A673 (cell line): ENCODE measurements around the gene STPG4. TPM values are rescaled to one million over a fixed set of nuclear protein-coding genes. Genes with fewer than 3 reads are reported as not detected.
A peak's percentile ranks its signal among the peaks of the same experiment; 100 is the strongest.
"Not testable (repeated sequence)": the region's sequence is repeated elsewhere in the genome, so short reads cannot be mapped to it uniquely, and the experiment has no call there.

Source experiments
- BruUV-seq: library from RNA; stranded (reverse); fragments of 400-500 nt; replicated peaks from 2 replicates; lab custom pipeline; 2021; lab: Mats Ljungman, UMichigan
- CTCF ChIA-PET: fragments of 300-600 bp; sonication (Branson Sonifier 250); formaldehyde crosslinking; loops from one replicate; lab custom pipeline; 2022; ENCODE audit warnings: antibody characterized with exemption; lab: Charles Lee
- POLR2A ChIA-PET: fragments of 300-600 bp; sonication (Branson Sonifier 250); formaldehyde crosslinking; loops from one replicate; lab custom pipeline; 2022; ENCODE audit warnings: antibody characterized with exemption; ENCODE audit not compliant: low non-redundant PET; lab: Charles Lee
- DNase-seq: peaks from one replicate; pipeline ENCODE4 v3.0.0-alpha.2; 2015; ENCODE audit warnings: low spot score
- H3K27ac ChIP-seq: fragments of 200-600 bp; sonication (generic); 2 replicates; pipeline ENCODE4 v1.5.1; 2016; ENCODE audit warnings: mixed run types, low read depth, mild to moderate bottlenecking, mixed read lengths, antibody characterized with exemption, low read length; ENCODE audit not compliant: poor library complexity, severe bottlenecking
- H3K27me3 ChIP-seq: fragments of 200-600 bp; sonication (generic); replicated peaks from 2 replicates; pipeline ENCODE4 v1.6.1; 2017; ENCODE audit warnings: mixed run types, low read depth, mild to moderate bottlenecking, mixed read lengths, antibody characterized with exemption, low read length; ENCODE audit not compliant: insufficient read depth, poor library complexity
- H3K36me3 ChIP-seq: fragments of 200-600 bp; sonication (generic); 2 replicates; pipeline ENCODE4 v1.6.1; 2016; ENCODE audit warnings: mixed run types, mild to moderate bottlenecking, mixed read lengths, antibody characterized with exemption, low read length; ENCODE audit not compliant: insufficient read depth, poor library complexity, severe bottlenecking
- H3K4me1 ChIP-seq: fragments of 200-600 bp; sonication (generic); 2 replicates; pipeline ENCODE4 v1.6.1; 2017; ENCODE audit warnings: mixed run types, mild to moderate bottlenecking, mixed read lengths, antibody characterized with exemption, low read length; ENCODE audit not compliant: insufficient read depth, poor library complexity, severe bottlenecking
- H3K4me3 ChIP-seq: fragments of 200-600 bp; sonication (generic); 2 replicates; pipeline ENCODE4 v1.5.1; 2016; ENCODE audit warnings: low read depth, mixed run types, mild to moderate bottlenecking, mixed read lengths, low read length; ENCODE audit not compliant: poor library complexity, severe bottlenecking
- H3K9me3 ChIP-seq: fragments of 200-600 bp; sonication (generic); 2 replicates; pipeline ENCODE4 v1.6.1; 2016; ENCODE audit warnings: mixed run types, low read depth, mild to moderate bottlenecking, mixed read lengths, antibody characterized with exemption, low read length; ENCODE audit not compliant: poor library complexity, severe bottlenecking
- CTCF ChIP-seq: fragments of 300-800, 200-600 bp; sonication (generic); conservative IDR thresholded peaks from 2 replicates; pipeline ENCODE4 v1.5.1; 2017; ENCODE audit warnings: low read depth, mild to moderate bottlenecking, antibody characterized with exemption, low read length, moderate library complexity, mixed read lengths
- EZH2 ChIP-seq: fragments of 200-600 bp; sonication (generic); IDR thresholded peaks from 2 replicates; pipeline ENCODE4 v1.6.1; 2017; ENCODE audit warnings: borderline replicate concordance, low read depth, mild to moderate bottlenecking, mixed read lengths, antibody characterized with exemption, low read length; ENCODE audit not compliant: poor library complexity, severe bottlenecking
- intact Hi-C: fragments of 100-400 bp; cut with micrococcal nuclease; formaldehyde crosslinking; loops from one replicate; pipeline ENCODE4 v1.10.0; 2022; ENCODE audit not compliant: unreplicated experiment
- total RNA-seq: library from RNA; stranded (reverse); gene quantifications from 2 replicates; pipeline ENCODE4 v1.2.3, GENCODE V29; 2021

Gene STPG4
- total RNA-seq, 1 experiment from 2014 or later: 0.75 TPM

- Histone ChIP-seq H3K9me3 (no peaks in the 10 kb centered on the region), H3K27me3 (no peaks in the 10 kb centered on the region), H3K36me3 (no peaks in the 10 kb centered on the region), H3K4me1 (peaks cover 48% of the 10 kb centered on the region), H3K4me3 (no peak overlapping the region), H3K27ac (peak overlapping the region; percentile 32)
- no TSS peak for BruUV-seq
- POLR2A ChIA-PET: no interaction called here
- DNase-seq: peak; percentile 30
- TF ChIP-seq CTCF (no peak), EZH2 (no peak)
- intact Hi-C loops: no loop called here
- CTCF ChIA-PET: no interaction called here
Observed at GRCh38 chr2:47187069-47187468, 32.0 kb upstream of the STPG4 start.

GRCh38 chr2:47186351-47186750 is 31.2 kb upstream of the STPG4 start:
- Histone ChIP-seq H3K4me3 (no peak overlapping the region), H3K27ac (peak overlapping the region; percentile 32), H3K9me3 (no peaks in the 10 kb centered on the region), H3K36me3 (no peaks in the 10 kb centered on the region), H3K27me3 (no peaks in the 10 kb centered on the region), H3K4me1 (peaks cover 41% of the 10 kb centered on the region)
- TF ChIP-seq EZH2 (no peak), CTCF (no peak)
- DNase-seq: no peak
- ChIA-PET CTCF (no interaction called here), POLR2A (interaction anchor here (0.5 kb wide), 1 partner anchor 22 kb away, joined by 5 read pairs; no protein-coding TSS in a partner anchor)
- intact Hi-C loops: no loop called here
- BruUV-seq: no TSS peak

GRCh38 chr2:47185098-47185497 is 30.0 kb upstream of the STPG4 start:
- H3K9me3 ChIP-seq, BruUV-seq, POLR2A ChIA-PET: not testable (repeated sequence)

GRCh38 chr2:47181176-47181575 is 26.1 kb upstream of the STPG4 start:
- no peaks in the 10 kb centered on the region for H3K36me3 ChIP-seq
- BruUV-seq: no TSS peak
- TF ChIP-seq CTCF (no peak), EZH2 (no peak)
- POLR2A ChIA-PET: no interaction called here
- peaks cover 9% of the 10 kb centered on the region for H3K4me1 ChIP-seq
- no peaks in the 10 kb centered on the region for H3K27me3 ChIP-seq
- intact Hi-C loops: no loop called here
- no peak for DNase-seq
- H3K27ac ChIP-seq: no peak overlapping the region
- H3K9me3 ChIP-seq: no peaks in the 10 kb centered on the region
- CTCF ChIA-PET: no interaction called here
- no peak overlapping the region for H3K4me3 ChIP-seq

More at GRCh38 chr2:47185098-47185497, 30.0 kb upstream of the STPG4 start:
- H3K27ac ChIP-seq, CTCF ChIA-PET, intact Hi-C loops, H3K27me3 ChIP-seq, DNase-seq, H3K4me3 ChIP-seq, H3K36me3 ChIP-seq: not testable (repeated sequence)
- peaks cover 29% of the 10 kb centered on the region for H3K4me1 ChIP-seq
